ENCODE measurements around the gene SERTAD3.
"Not testable (repeated sequence)": the region's sequence is repeated elsewhere in the genome, so short reads cannot be mapped to it uniquely, and the experiment has no call there.

Gene SERTAD3

DNA sequence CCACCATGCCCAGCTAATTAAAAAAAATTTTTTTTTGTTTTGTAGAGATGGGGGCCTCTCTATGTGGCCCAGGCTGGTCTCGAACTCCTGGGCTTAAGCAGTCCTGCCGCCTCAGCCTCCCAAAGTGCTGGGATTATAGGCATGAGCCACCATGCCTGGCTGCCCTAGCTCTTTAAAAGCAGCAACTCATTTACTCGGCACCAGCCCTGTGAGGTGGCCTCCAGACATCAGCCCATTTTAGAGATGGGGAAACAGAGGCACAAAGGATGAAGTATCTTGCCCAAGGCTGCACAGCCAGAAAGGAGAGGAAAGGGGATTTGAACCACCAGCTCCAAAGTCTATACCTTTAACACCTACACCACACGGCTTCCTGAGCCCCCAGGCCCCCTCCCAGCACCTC lies 31.3 kb downstream of the SERTAD3 start:
- no peak for TF ChIP-seq CTCF (conservative IDR thresholded peaks at IDR 0.05; ENCODE audit: low read depth, low read length)
- no peak overlapping the region for H3K4me3 ChIP-seq (ENCODE audit: low read length)
- no peak for DNase-seq (ENCODE audit: low read depth)

DNA sequence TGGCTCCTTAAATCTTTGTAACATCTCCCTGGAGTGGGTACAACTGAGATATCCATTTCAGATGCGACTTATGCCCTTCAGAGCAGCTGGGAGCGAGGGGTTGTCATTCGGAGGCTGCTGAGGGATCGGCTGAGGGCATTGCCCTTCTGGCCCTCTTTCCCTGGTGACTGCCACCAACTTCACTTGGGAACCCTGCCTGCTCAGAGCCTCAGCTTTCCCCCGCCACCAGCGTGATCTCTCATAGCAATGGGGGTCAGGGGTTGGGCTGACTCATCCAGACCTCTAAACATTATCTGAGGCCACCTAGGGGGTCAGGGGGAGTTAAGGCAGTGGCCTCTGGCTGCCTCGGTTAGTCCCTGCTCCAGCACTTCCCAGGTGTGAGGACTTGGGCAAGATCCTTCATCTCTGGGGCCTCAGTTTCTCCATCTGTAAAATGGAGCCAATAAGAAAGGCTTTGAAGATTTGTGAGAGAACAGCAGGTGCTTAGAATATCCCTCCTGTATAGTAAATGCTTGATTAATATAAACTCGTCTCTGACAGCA lies 32.1 kb downstream of the SERTAD3 start:
- TF ChIP-seq CTCF (conservative IDR thresholded peaks at IDR 0.05; ENCODE audit: low read depth, low read length), result no peak
- DNase-seq (ENCODE audit: low read depth), result no peak
- H3K4me3 ChIP-seq (ENCODE audit: low read length), result no peak overlapping the region

DNA sequence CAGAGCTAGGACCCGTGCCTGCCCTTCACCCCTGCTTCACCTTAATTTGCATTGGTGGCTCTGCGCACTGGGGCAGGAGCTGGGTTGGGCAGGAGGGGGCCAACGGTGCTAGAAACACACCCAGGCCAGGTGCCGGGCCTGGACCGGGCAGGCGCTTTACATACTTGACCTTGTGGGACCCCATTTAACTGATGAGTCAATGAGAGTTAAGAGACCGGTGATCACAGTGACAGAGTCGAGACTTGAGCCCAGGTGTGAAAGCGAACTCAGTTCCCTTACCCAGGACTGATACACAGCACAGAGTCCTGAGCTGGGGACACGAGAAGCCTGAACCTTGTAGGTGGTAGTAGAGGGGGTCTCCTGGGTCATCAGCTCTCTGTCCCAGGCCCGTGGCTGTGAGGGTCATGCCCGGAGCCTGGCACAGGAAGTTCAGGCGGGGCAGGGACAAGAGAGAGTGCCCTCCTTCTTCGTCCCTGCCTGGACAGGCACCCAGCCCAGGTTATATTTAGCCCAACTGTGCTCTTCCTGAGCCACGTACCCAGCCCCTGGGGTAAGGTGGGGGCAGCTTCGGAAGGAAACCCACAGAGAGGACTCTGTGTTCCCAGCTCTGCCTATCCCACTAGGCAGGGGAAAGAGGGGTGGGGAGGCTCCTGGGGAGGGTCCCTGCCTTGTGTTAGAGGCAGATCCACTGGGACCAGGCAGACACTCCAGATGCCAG lies 32.9 kb downstream of the SERTAD3 start:
- no peak for DNase-seq (ENCODE audit: low read depth)
- no peak for TF ChIP-seq CTCF (conservative IDR thresholded peaks at IDR 0.05; ENCODE audit: low read depth, low read length)
- H3K4me3 ChIP-seq (ENCODE audit: low read length), result no peak overlapping the region

DNA sequence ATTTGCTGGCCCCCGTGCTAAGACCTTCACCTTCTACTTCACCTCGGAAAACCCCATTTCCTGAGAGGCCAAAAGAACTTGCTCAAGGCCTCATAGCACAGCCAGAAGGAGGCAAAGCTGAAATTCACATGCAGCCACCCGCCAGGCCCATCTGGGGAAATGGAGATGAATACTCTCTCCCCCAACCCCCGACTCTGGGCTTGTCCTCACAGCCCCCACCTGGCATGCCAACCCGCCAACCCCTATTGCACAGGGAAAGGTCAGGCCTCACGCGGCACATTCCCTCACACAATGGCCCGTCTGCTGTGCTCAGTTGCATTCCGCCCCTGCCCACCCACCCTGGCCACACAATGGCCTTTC lies 34.1 kb downstream of the SERTAD3 start:
- H3K4me3 ChIP-seq (ENCODE audit: low read length), result no peak overlapping the region
- no peak for TF ChIP-seq CTCF (conservative IDR thresholded peaks at IDR 0.05; ENCODE audit: low read depth, low read length)
- no peak for DNase-seq (ENCODE audit: low read depth)

GRCh38 chr19:40408598-40408925 lies 35.6 kb downstream of the SERTAD3 start:
- not testable (repeated sequence) for H3K4me3 ChIP-seq (ENCODE audit: low read length); DNase-seq (ENCODE audit: low read depth)

GRCh38 chr19:40407714-40408597 lies 36.2 kb downstream of the SERTAD3 start:
- DNase-seq (ENCODE audit: low read depth), result no peak
- no peak for TF ChIP-seq CTCF (conservative IDR thresholded peaks at IDR 0.05; ENCODE audit: low read depth, low read length)
- H3K4me3 ChIP-seq (ENCODE audit: low read length), result no peak overlapping the region

GRCh38 chr19:40403262-40403984 lies 40.7 kb downstream of the SERTAD3 start:
- peak overlapping the region; percentile 49 for H3K4me3 ChIP-seq (ENCODE audit: low read length)
- no peak for TF ChIP-seq CTCF (conservative IDR thresholded peaks at IDR 0.05; ENCODE audit: low read depth, low read length)
- DNase-seq (ENCODE audit: low read depth), result peak; percentile 49

Measured in retinal pigment epithelial cell (primary cell).